GM18861 (cell line): ENCODE data around the gene LGALS1.

Experiments
- ATAC-seq: cut with Tn5 transposase; IDR thresholded peaks from one replicate; pipeline ENCODE4 v1.9.1; 2021; ENCODE audit not compliant: unreplicated experiment

Gene LGALS1

GRCh38 chr22:37661160-37661924 lies 14.1 kb upstream of the LGALS1 start:
- ATAC-seq: no peak

- ATAC-seq: no peak
Observed at GRCh38 chr22:37662039-37662438, 13.4 kb upstream of the LGALS1 start.

- ATAC-seq: no peak
Observed at GRCh38 chr22:37663521-37664140, 11.8 kb upstream of the LGALS1 start.

- no peak for ATAC-seq
Observed at GRCh38 chr22:37664249-37665101, 11.0 kb upstream of the LGALS1 start.

- no peak for ATAC-seq
Observed at GRCh38 chr22:37665487-37665886, 9.9 kb upstream of the LGALS1 start.

GRCh38 chr22:37669586-37669985 lies 5.8 kb upstream of the LGALS1 start:
- ATAC-seq: no peak

- ATAC-seq: no peak
Observed at GRCh38 chr22:37672206-37672919, 3.1 kb upstream of the LGALS1 start.

GRCh38 chr22:37672920-37673455 lies 2.4 kb upstream of the LGALS1 start:
- no peak for ATAC-seq

GRCh38 chr22:37674248-37674647 lies 1.2 kb upstream of the LGALS1 start:
- ATAC-seq: no peak

GRCh38 chr22:37675930-37676735 lies 697 bp downstream of the LGALS1 start:
- ATAC-seq: no peak

- ATAC-seq: peak; percentile 36
Observed at GRCh38 chr22:37676736-37677492, 1.5 kb downstream of the LGALS1 start.

- no peak for ATAC-seq
Observed at GRCh38 chr22:37677493-37677974, 2.1 kb downstream of the LGALS1 start.

GRCh38 chr22:37678372-37678771 lies 2.9 kb downstream of the LGALS1 start:
- no peak for ATAC-seq

GRCh38 chr22:37679670-37680069 lies 4.2 kb downstream of the LGALS1 start:
- ATAC-seq: no peak

- ATAC-seq: no peak
Observed at GRCh38 chr22:37680191-37680851, 4.9 kb downstream of the LGALS1 start.

- no peak for ATAC-seq
Observed at GRCh38 chr22:37681001-37681424, 5.6 kb downstream of the LGALS1 start.

GRCh38 chr22:37681556-37682049 lies 6.2 kb downstream of the LGALS1 start:
- no peak for ATAC-seq
